Activated CD4-positive, alpha-beta T cell treated with anti-CD3 and anti-CD28 coated beads for 36 hours (primary cell): ENCODE results near the gene DNAJC6. TPM values are rescaled to one million over a fixed set of nuclear protein-coding genes. Genes with fewer than 3 reads are reported as not detected.
"Not testable (repeated sequence)": the region's sequence is repeated elsewhere in the genome, so short reads cannot be mapped to it uniquely, and the experiment has no call there.

Experiments
- ATAC-seq: fragments of 200-7000 bp; cut with Tn5 transposase; one replicate; pipeline ENCODE4 v1.10.0; 2021; ENCODE audit warnings: mild to moderate bottlenecking, moderate library complexity
- CTCF ChIA-PET: fragments of 350-600 bp; sonication (Branson Sonifier 250); formaldehyde crosslinking; loops from one replicate; lab custom pipeline; 2021; ENCODE audit warnings: antibody characterized with exemption; lab: Charles Lee
- POLR2A ChIA-PET: fragments of 350-600 bp; sonication (Branson Sonifier 250); formaldehyde crosslinking; loops from one replicate; lab custom pipeline; 2021; ENCODE audit warnings: antibody characterized with exemption, inconsistent platforms; lab: Charles Lee
- DNase-seq: peaks from one replicate; pipeline ENCODE4 v3.0.0-alpha.2; 2020
- H3K27ac Mint-ChIP-seq: one replicate; pipeline ENCODE4 v1.8.0; 2021; ENCODE audit warnings: mixed read lengths
- H3K27me3 Mint-ChIP-seq: one replicate; pipeline ENCODE4 v1.8.0; 2021; ENCODE audit warnings: mixed read lengths
- H3K36me3 Mint-ChIP-seq: one replicate; pipeline ENCODE4 v1.8.0; 2021; ENCODE audit warnings: low read depth, mixed read lengths
- H3K4me1 Mint-ChIP-seq: one replicate; pipeline ENCODE4 v1.8.0; 2021; ENCODE audit warnings: mixed read lengths
- H3K4me3 Mint-ChIP-seq: one replicate; pipeline ENCODE4 v1.8.0; 2021; ENCODE audit warnings: mild to moderate bottlenecking, moderate library complexity, mixed read lengths
- H3K9me3 Mint-ChIP-seq: one replicate; pipeline ENCODE4 v1.8.0; 2021; ENCODE audit warnings: low read depth, mixed read lengths
- intact Hi-C, 2 experiments: fragments of 100-400 bp; cut with DNase I in 1 of 2; cut with micrococcal nuclease in 1 of 2; formaldehyde crosslinking; loops; one replicate each; pipeline versions ENCODE4 v1.14.2 to v1.15.1; 2022 to 2024; cut with DNase I, micrococcal nuclease
- total RNA-seq, 2 experiments: library from RNA; stranded (reverse); gene quantifications; one replicate each; pipeline ENCODE4 v1.2.3, GENCODE V29; 2021

The DNAJC6 gene
- total RNA-seq, 2 experiments from 2014 or later = 2.3 to 2.5 TPM

- DNase-seq = no peak
- no peak overlapping the region for H3K4me3 Mint-ChIP-seq
- POLR2A ChIA-PET = no interaction called here
- CTCF ChIA-PET = no interaction called here
- intact Hi-C loops = no loop called here
- H3K4me1 Mint-ChIP-seq = no peaks in the 10 kb centered on the region
- H3K27me3 Mint-ChIP-seq = peaks cover 2% of the 10 kb centered on the region
- H3K9me3 Mint-ChIP-seq = no peaks in the 10 kb centered on the region
- H3K36me3 Mint-ChIP-seq = no peaks in the 10 kb centered on the region
- no peak overlapping the region for H3K27ac Mint-ChIP-seq
- no peak for ATAC-seq
Observed at GRCh38 chr1:65357291-65357960, 48.1 kb downstream of the DNAJC6 start.

- ChIA-PET CTCF (no interaction called here), POLR2A (no interaction called here)
- H3K36me3 Mint-ChIP-seq = no peaks in the 10 kb centered on the region
- no peak overlapping the region for H3K27ac Mint-ChIP-seq
- no peaks in the 10 kb centered on the region for H3K9me3 Mint-ChIP-seq
- intact Hi-C loops = no loop called here
- DNase-seq (no peak), ATAC-seq (no peak)
- H3K4me1 Mint-ChIP-seq = no peaks in the 10 kb centered on the region
- no peak overlapping the region for H3K4me3 Mint-ChIP-seq
- H3K27me3 Mint-ChIP-seq = no peaks in the 10 kb centered on the region
Observed at GRCh38 chr1:65359888-65360287, 50.5 kb downstream of the DNAJC6 start.

- no peak overlapping the region for H3K27ac Mint-ChIP-seq
- H3K36me3 Mint-ChIP-seq = no peaks in the 10 kb centered on the region
- no peak overlapping the region for H3K4me3 Mint-ChIP-seq
- intact Hi-C loops = no loop called here
- no peaks in the 10 kb centered on the region for H3K27me3 Mint-ChIP-seq
- ChIA-PET CTCF (no interaction called here), POLR2A (no interaction called here)
- no peak for ATAC-seq
- H3K9me3 Mint-ChIP-seq = no peaks in the 10 kb centered on the region
- no peaks in the 10 kb centered on the region for H3K4me1 Mint-ChIP-seq
- no peak for DNase-seq
Observed at GRCh38 chr1:65360648-65361047, 51.3 kb downstream of the DNAJC6 start.

GRCh38 chr1:65362545-65362944 is 53.2 kb downstream of the DNAJC6 start:
- Mint-ChIP-seq H3K27ac (no peak overlapping the region), H3K4me3 (no peak overlapping the region), H3K27me3 (no peaks in the 10 kb centered on the region), H3K9me3 (no peaks in the 10 kb centered on the region), H3K4me1 (no peaks in the 10 kb centered on the region), H3K36me3 (no peaks in the 10 kb centered on the region)
- POLR2A ChIA-PET = interaction anchor here (0.6 kb wide), 1 partner anchor 57 kb away, joined by 3 read pairs; no protein-coding TSS in a partner anchor
- intact Hi-C loops = no loop called here
- CTCF ChIA-PET = no interaction called here
- ATAC-seq = no peak
- no peak for DNase-seq

DNA sequence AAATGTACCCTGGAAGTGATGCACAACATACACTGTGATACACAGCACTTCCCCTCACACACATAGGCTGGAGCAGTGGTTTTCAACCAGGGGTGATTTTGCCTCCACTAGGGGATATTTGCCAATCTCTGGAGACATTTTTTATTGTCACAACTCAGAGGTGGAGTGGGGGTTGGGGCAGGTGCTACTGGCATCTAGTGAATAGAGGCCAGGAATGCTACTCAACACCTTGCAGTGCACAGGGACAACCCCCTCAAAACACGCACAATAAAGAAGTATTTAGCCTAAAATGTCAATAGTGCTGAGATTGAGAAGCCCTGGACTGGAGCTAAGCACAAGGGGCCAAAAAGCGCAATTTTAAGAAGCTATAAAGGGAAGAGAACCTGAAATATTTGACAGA is 54.1 kb downstream of the DNAJC6 start:
- Mint-ChIP-seq H3K4me1 (no peaks in the 10 kb centered on the region), H3K27me3 (no peaks in the 10 kb centered on the region), H3K4me3 (no peak overlapping the region), H3K9me3 (no peaks in the 10 kb centered on the region), H3K36me3 (no peaks in the 10 kb centered on the region), H3K27ac (no peak overlapping the region)
- ChIA-PET CTCF (no interaction called here), POLR2A (no interaction called here)
- DNase-seq (no peak), ATAC-seq (no peak)
- intact Hi-C loops = no loop called here

GRCh38 chr1:65368403-65368802 is 59.1 kb downstream of the DNAJC6 start:
- no peaks in the 10 kb centered on the region for H3K9me3 Mint-ChIP-seq
- intact Hi-C loops = no loop called here
- no peaks in the 10 kb centered on the region for H3K27me3 Mint-ChIP-seq
- no peak overlapping the region for H3K27ac Mint-ChIP-seq
- no peak for DNase-seq
- no peaks in the 10 kb centered on the region for H3K4me1 Mint-ChIP-seq
- H3K4me3 Mint-ChIP-seq = no peak overlapping the region
- no peak for ATAC-seq
- ChIA-PET CTCF (no interaction called here), POLR2A (no interaction called here)
- no peaks in the 10 kb centered on the region for H3K36me3 Mint-ChIP-seq

DNA sequence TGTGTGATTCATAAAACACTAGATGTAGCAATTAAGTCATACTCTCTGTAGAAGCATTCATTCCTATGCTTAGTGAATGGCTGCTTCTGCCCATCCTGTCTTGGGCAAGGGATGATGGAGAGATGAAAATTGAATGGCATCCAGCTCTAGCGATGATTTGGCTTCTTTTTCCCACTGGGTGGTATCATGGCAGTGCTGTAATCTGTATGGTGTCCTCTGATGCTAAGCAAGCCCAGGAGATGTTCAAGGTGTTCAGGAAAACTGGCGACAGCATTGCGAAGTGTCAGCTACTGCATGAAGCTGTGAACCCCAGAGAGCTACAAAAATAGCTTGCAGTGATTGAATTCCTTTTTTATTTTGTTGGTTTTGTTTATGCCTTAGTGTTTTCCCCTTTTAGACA is 62.2 kb downstream of the DNAJC6 start:
- Mint-ChIP-seq H3K4me3 (no peak overlapping the region), H3K4me1 (no peaks in the 10 kb centered on the region), H3K27me3 (no peaks in the 10 kb centered on the region), H3K36me3 (no peaks in the 10 kb centered on the region), H3K9me3 (no peaks in the 10 kb centered on the region), H3K27ac (no peak overlapping the region)
- intact Hi-C loops = no loop called here
- CTCF ChIA-PET = no interaction called here
- DNase-seq (no peak), ATAC-seq (no peak)
- POLR2A ChIA-PET = interaction anchor here (0.5 kb wide), 1 partner anchor 255 kb away, joined by 3 read pairs; no protein-coding TSS in a partner anchor

DNA sequence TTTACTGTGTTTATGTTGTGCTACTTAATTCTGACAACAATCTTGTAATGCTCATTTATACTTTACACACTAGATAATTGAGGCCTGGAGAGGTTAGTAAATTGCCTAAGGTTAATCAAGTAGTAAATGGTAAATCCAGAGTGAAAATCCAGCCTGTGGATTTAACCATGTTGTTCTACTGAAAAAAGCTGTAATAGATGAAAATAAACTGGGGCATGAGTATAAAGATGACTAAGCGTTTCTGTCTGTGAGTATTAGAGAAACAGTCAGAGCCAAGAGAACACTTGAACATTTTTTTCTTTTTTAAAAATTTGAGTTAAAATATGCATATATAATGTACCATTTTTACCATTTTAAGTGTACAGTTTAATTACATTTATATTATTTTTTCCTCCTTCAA is 63.2 kb downstream of the DNAJC6 start:
- Mint-ChIP-seq H3K27me3 (no peaks in the 10 kb centered on the region), H3K9me3 (no peaks in the 10 kb centered on the region), H3K4me1 (no peaks in the 10 kb centered on the region), H3K27ac (no peak overlapping the region), H3K36me3 (no peaks in the 10 kb centered on the region), H3K4me3 (no peak overlapping the region)
- CTCF ChIA-PET = no interaction called here
- no peak for DNase-seq
- POLR2A ChIA-PET = no interaction called here
- no peak for ATAC-seq
- intact Hi-C loops = no loop called here

DNA sequence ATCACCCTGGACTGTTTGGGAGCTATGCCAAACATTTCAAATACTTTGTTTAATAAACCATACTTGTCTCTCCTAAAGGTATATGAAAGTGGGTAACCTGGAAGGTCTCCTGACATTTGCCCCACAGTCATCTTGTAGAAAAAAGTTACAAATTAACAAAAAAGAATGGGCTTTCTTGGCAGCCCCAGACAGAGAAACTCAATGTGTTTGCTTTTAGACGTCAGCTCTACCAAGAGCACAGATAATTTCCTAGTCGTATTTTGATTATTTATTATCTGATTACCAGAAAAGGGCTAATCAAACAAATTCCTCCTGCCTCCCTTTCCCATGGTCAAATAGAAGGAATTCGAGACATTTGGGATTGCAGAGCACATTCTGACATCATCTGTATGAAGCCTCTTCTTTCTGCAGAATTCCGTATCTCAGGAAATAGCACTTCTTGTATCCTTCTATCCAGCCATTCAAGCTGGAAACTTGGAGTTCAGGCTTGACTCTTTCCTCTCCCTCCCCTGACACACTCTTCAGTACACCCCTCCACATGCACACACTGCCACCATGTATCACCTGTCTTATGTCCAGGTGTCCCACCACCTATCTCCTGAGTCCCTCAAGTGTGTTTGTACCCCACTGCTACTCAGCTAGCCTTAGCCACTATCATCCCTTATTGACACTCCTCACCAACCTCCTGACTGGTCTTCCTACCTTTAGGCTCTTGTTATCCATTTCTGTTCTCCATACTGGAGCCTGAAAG is 68.3 kb downstream of the DNAJC6 start:
- Mint-ChIP-seq H3K27me3 (peaks cover 8% of the 10 kb centered on the region), H3K4me3 (no peak overlapping the region), H3K9me3 (no peaks in the 10 kb centered on the region), H3K4me1 (no peaks in the 10 kb centered on the region), H3K27ac (no peak overlapping the region), H3K36me3 (peaks cover 2% of the 10 kb centered on the region)
- ChIA-PET CTCF (interaction anchor here (0.7 to 1.1 kb wide), 2 partner anchors 15 to 1044 kb away, joined by 3 read pairs; no protein-coding TSS in a partner anchor), POLR2A (no interaction called here)
- DNase-seq = no peak
- intact Hi-C loops = no loop called here
- ATAC-seq = no peak

DNA sequence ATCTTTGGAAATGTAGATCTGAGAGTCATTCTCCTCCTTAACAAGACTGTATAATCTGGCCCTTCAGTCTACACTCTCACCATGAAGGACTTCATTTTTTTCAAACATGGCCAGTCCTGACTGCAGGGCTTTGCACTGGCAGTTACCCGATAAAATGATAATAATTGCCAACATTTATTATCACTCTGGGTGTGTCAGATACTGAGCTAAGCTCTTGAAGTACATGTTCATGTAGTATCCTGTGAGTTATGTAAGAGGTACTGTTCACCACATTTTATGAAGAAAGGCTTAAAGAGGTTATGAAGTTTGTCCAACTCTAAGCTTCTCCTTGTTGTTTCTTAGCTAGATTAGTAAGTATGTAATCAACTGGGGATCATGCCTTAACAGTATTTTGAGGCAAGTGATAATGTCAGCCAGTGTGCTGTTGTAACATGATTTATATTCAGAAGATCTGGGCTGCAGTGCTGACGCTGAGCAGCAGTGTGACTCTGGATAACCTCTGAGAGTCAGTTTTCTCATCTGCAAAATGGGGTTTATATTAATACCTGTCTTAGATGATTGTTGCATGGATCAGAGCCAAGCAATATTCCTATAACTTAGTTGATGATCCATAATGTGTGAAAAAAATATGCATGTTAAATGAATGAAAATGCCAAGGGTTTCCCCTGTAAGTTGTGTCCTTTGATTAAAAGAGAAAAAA is 69.1 kb downstream of the DNAJC6 start:
- ATAC-seq = no peak
- ChIA-PET POLR2A (no interaction called here), CTCF (no interaction called here)
- H3K36me3 Mint-ChIP-seq = peaks cover 2% of the 10 kb centered on the region
- no peak for DNase-seq
- H3K27me3 Mint-ChIP-seq = peaks cover 8% of the 10 kb centered on the region
- intact Hi-C loops = no loop called here
- H3K27ac Mint-ChIP-seq = no peak overlapping the region
- no peak overlapping the region for H3K4me3 Mint-ChIP-seq
- no peaks in the 10 kb centered on the region for H3K4me1 Mint-ChIP-seq
- no peaks in the 10 kb centered on the region for H3K9me3 Mint-ChIP-seq

DNA sequence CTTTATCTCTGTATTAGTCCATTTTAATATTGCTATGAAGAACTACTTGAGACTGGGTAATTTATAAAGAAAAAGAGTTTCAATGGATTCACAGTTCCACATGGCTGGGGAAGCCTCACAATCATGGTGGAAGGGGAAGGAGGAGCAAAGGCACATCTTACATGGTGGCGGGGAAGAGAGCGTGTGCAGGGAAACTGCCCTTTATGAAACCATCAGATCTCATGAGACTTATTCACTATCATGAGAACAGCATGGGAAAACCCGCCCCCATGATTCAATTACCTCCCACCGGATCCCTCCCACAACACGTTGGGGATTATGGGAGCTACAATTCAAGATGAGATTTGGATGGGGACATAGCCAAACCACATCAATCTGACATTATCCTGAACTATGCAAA is 75.1 kb downstream of the DNAJC6 start:
- ATAC-seq, POLR2A ChIA-PET, H3K4me3 Mint-ChIP-seq, H3K27ac Mint-ChIP-seq, H3K4me1 Mint-ChIP-seq, intact Hi-C loops, DNase-seq, H3K27me3 Mint-ChIP-seq, H3K36me3 Mint-ChIP-seq, H3K9me3 Mint-ChIP-seq: not testable (repeated sequence)
- CTCF ChIA-PET = interaction anchor here (1.0 kb wide), 1 partner anchor 91 kb away, joined by 3 read pairs; no protein-coding TSS in a partner anchor
